ENCODE results near the gene CCND3. TPM values are rescaled to one million over a fixed set of nuclear protein-coding genes. Genes with fewer than 3 reads are reported as not detected.

The CCND3 gene
- total and polyA plus RNA-seq, 2 of the 8 experiments (the other 6 are each of a cell fraction or from before 2014, with no cell fraction given): 30.6 to 32.9 TPM

DNA sequence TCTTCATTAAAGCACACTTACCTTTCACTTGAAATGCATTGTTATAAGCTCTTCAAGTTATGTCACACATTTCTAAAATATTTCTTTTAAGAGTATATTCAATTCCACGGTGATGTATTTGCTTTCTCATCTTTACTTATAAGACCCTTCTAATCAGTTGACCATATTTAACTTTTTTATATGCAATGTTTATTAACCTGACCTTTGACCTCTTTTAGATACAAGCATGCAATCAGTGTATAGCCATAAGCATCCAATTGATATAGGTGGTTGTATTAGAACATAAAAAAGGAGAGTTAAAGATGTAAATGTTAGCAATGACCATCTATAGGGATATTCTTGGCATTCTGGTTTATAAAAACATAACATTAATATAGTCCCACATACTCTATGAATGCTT, 55.7 kb downstream of the CCND3 start (continued):
- TF ChIP-seq, protein P1, sequence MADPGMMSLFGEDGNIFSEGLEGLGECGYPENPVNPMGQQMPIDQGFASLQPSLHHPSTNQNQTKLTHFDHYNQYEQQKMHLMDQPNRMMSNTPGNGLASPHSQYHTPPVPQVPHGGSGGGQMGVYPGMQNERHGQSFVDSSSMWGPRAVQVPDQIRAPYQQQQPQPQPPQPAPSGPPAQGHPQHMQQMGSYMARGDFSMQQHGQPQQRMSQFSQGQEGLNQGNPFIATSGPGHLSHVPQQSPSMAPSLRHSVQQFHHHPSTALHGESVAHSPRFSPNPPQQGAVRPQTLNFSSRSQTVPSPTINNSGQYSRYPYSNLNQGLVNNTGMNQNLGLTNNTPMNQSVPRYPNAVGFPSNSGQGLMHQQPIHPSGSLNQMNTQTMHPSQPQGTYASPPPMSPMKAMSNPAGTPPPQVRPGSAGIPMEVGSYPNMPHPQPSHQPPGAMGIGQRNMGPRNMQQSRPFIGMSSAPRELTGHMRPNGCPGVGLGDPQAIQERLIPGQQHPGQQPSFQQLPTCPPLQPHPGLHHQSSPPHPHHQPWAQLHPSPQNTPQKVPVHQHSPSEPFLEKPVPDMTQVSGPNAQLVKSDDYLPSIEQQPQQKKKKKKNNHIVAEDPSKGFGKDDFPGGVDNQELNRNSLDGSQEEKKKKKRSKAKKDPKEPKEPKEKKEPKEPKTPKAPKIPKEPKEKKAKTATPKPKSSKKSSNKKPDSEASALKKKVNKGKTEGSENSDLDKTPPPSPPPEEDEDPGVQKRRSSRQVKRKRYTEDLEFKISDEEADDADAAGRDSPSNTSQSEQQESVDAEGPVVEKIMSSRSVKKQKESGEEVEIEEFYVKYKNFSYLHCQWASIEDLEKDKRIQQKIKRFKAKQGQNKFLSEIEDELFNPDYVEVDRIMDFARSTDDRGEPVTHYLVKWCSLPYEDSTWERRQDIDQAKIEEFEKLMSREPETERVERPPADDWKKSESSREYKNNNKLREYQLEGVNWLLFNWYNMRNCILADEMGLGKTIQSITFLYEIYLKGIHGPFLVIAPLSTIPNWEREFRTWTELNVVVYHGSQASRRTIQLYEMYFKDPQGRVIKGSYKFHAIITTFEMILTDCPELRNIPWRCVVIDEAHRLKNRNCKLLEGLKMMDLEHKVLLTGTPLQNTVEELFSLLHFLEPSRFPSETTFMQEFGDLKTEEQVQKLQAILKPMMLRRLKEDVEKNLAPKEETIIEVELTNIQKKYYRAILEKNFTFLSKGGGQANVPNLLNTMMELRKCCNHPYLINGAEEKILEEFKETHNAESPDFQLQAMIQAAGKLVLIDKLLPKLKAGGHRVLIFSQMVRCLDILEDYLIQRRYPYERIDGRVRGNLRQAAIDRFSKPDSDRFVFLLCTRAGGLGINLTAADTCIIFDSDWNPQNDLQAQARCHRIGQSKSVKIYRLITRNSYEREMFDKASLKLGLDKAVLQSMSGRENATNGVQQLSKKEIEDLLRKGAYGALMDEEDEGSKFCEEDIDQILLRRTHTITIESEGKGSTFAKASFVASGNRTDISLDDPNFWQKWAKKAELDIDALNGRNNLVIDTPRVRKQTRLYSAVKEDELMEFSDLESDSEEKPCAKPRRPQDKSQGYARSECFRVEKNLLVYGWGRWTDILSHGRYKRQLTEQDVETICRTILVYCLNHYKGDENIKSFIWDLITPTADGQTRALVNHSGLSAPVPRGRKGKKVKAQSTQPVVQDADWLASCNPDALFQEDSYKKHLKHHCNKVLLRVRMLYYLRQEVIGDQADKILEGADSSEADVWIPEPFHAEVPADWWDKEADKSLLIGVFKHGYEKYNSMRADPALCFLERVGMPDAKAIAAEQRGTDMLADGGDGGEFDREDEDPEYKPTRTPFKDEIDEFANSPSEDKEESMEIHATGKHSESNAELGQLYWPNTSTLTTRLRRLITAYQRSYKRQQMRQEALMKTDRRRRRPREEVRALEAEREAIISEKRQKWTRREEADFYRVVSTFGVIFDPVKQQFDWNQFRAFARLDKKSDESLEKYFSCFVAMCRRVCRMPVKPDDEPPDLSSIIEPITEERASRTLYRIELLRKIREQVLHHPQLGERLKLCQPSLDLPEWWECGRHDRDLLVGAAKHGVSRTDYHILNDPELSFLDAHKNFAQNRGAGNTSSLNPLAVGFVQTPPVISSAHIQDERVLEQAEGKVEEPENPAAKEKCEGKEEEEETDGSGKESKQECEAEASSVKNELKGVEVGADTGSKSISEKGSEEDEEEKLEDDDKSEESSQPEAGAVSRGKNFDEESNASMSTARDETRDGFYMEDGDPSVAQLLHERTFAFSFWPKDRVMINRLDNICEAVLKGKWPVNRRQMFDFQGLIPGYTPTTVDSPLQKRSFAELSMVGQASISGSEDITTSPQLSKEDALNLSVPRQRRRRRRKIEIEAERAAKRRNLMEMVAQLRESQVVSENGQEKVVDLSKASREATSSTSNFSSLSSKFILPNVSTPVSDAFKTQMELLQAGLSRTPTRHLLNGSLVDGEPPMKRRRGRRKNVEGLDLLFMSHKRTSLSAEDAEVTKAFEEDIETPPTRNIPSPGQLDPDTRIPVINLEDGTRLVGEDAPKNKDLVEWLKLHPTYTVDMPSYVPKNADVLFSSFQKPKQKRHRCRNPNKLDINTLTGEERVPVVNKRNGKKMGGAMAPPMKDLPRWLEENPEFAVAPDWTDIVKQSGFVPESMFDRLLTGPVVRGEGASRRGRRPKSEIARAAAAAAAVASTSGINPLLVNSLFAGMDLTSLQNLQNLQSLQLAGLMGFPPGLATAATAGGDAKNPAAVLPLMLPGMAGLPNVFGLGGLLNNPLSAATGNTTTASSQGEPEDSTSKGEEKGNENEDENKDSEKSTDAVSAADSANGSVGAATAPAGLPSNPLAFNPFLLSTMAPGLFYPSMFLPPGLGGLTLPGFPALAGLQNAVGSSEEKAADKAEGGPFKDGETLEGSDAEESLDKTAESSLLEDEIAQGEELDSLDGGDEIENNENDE (IDR thresholded peaks at IDR 0.05; ENCODE audit: insufficient replicate concordance, low read length): no peak
- TF ChIP-seq CBX8 (IDR thresholded peaks at IDR 0.05; ENCODE audit: borderline replicate concordance, low read depth, low read length) (no peak), SP2 (IDR thresholded peaks at IDR 0.05; ENCODE audit: low read length) (no peak), CHD1 (IDR thresholded peaks at IDR 0.05; ENCODE audit: low read depth, low read length) (no peak), GTF2F1 (IDR thresholded peaks at IDR 0.05; ENCODE audit: borderline replicate concordance, low read depth, low read length) (no peak), ASH2L (IDR thresholded peaks at IDR 0.05; ENCODE audit: low read length) (no peak), SP4 (IDR thresholded peaks at IDR 0.05; ENCODE audit: low read length) (no peak)

Measured in H1 (cell line).